22Rv1 (cell line): ENCODE measurements around the gene DDX27.

ENCODE experiments used
- H3K27ac ChIP-seq: fragments of 450-650 bp; 2 replicates; pipeline ENCODE4 v1.5.1; 2017
- CTCF ChIP-seq: fragments of 450-650 bp; IDR thresholded peaks from 2 replicates; pipeline ENCODE4 v1.5.1; 2017; ENCODE audit warnings: mild to moderate bottlenecking
- ZFX ChIP-seq: fragments of 450-650 bp; IDR thresholded peaks from 2 replicates; pipeline ENCODE4 v1.6.1; 2017; ENCODE audit warnings: antibody characterized with exemption, borderline replicate concordance

Gene DDX27

GRCh38 chr20:49234831-49235230 lies 15.6 kb downstream of the DDX27 start:
- TF ChIP-seq CTCF = no peak
- no peak overlapping the region for H3K27ac ChIP-seq

- no peak overlapping the region for H3K27ac ChIP-seq
- no peak for TF ChIP-seq ZFX
- TF ChIP-seq CTCF = no peak
Observed at GRCh38 chr20:49236301-49236700, 17.1 kb downstream of the DDX27 start.

GRCh38 chr20:49237531-49237930 lies 18.3 kb downstream of the DDX27 start:
- TF ChIP-seq CTCF = no peak
- TF ChIP-seq ZFX = no peak
- no peak overlapping the region for H3K27ac ChIP-seq

GRCh38 chr20:49245921-49246740 lies 26.9 kb downstream of the DDX27 start:
- TF ChIP-seq CTCF (peak; percentile 75), ZFX (no peak)
- no peak overlapping the region for H3K27ac ChIP-seq

- TF ChIP-seq CTCF (no peak), ZFX (no peak)
- 0 out of 2 replicates have a peak overlapping the region, but pooled peaks have one; percentile 8 for H3K27ac ChIP-seq
Observed at GRCh38 chr20:49247169-49247723, 28.0 kb downstream of the DDX27 start.

- TF ChIP-seq ZFX (no peak), CTCF (no peak)
- H3K27ac ChIP-seq = 0 out of 2 replicates have a peak overlapping the region, but pooled peaks have one; percentile 8
Observed at GRCh38 chr20:49247792-49248191, 28.6 kb downstream of the DDX27 start.

GRCh38 chr20:49248301-49248700 lies 29.1 kb downstream of the DDX27 start:
- TF ChIP-seq CTCF (no peak), ZFX (no peak)
- no peak overlapping the region for H3K27ac ChIP-seq
